HepG2 (cell line): Measurements from ENCODE around the gene GDA. TPM values are rescaled to one million over a fixed set of nuclear protein-coding genes. Genes with fewer than 3 reads are reported as not detected.

Experiments used
- AHR ChIP-seq: IDR thresholded peaks from 2 replicates; pipeline ENCODE4 v1.6.1; 2018; ENCODE audit warnings: missing genetic modification reagents, missing compliant biosample characterization
- BRCA1 ChIP-seq: sonication (generic); formaldehyde crosslinking; IDR thresholded peaks from 2 replicates; pipeline ENCODE4 v1.4.0; 2020; ENCODE audit warnings: missing genetic modification reagents
- CBX2 ChIP-seq, 2 experiments: fragments of 200-600 bp in 1 of 2; sonication (generic); formaldehyde crosslinking in 1 of 2; IDR thresholded peaks; 2 replicates each; pipeline versions ENCODE4 v1.7.0 to v1.8.1; 2018 to 2022; ENCODE audit warnings: low read depth in 2 of 2, low read length in 1 of 2, mild to moderate bottlenecking in 1 of 2, missing genetic modification reagents in 1 of 2
- DNMT1 ChIP-seq: sonication (generic); formaldehyde crosslinking; IDR thresholded peaks from 2 replicates; pipeline ENCODE4 v1.5.1; 2020; ENCODE audit warnings: mild to moderate bottlenecking, missing genetic modification reagents
- HNF1B ChIP-seq: sonication (generic); formaldehyde crosslinking; IDR thresholded peaks from 2 replicates; pipeline ENCODE4 v1.5.1; 2020; ENCODE audit warnings: mild to moderate bottlenecking, moderate library complexity, missing genetic modification reagents
- KDM5B ChIP-seq: sonication (generic); formaldehyde crosslinking; IDR thresholded peaks from 2 replicates; pipeline ENCODE4 v1.4.0; 2020; ENCODE audit warnings: missing genetic modification reagents, mild to moderate bottlenecking, borderline replicate concordance
- KLF15 ChIP-seq: sonication (generic); formaldehyde crosslinking; IDR thresholded peaks from 2 replicates; pipeline ENCODE4 v1.8.1; 2023; ENCODE audit warnings: borderline replicate concordance, mild to moderate bottlenecking, inconsistent platforms, missing genetic modification reagents, mixed read lengths
- MAFF ChIP-seq: IDR thresholded peaks from 2 replicates; pipeline ENCODE4 v1.6.1; 2011; ENCODE audit warnings: low read depth, low read length, improper control_type of control experiment
- MZF1 ChIP-seq: sonication (generic); formaldehyde crosslinking; IDR thresholded peaks from 2 replicates; pipeline ENCODE4 v1.8.1; 2023; ENCODE audit warnings: mild to moderate bottlenecking, missing genetic modification reagents, borderline replicate concordance
- REL ChIP-seq: sonication (generic); formaldehyde crosslinking; conservative IDR thresholded peaks from 2 replicates; pipeline ENCODE4 v1.8.0; 2022; ENCODE audit warnings: mild to moderate bottlenecking, missing genetic modification reagents, moderate library complexity
- REPIN1 ChIP-seq: sonication (generic); formaldehyde crosslinking; IDR thresholded peaks from 2 replicates; pipeline ENCODE4 v1.8.0; 2022; ENCODE audit warnings: missing genetic modification reagents, low read depth, mild to moderate bottlenecking, borderline replicate concordance
- SP140L ChIP-seq: sonication (generic); formaldehyde crosslinking; IDR thresholded peaks from 2 replicates; pipeline ENCODE4 v1.4.0; 2020; ENCODE audit warnings: missing genetic modification reagents, borderline replicate concordance
- TBL1XR1 ChIP-seq: fragments of 150-350 bp; IDR thresholded peaks from 2 replicates; pipeline ENCODE4 v1.6.1; 2014; ENCODE audit warnings: borderline replicate concordance, low read length; ENCODE audit not compliant: partially characterized antibody
- ZC3H13 ChIP-seq: sonication (generic); formaldehyde crosslinking; IDR thresholded peaks from 2 replicates; pipeline ENCODE4 v1.8.1; 2023; ENCODE audit warnings: mild to moderate bottlenecking, missing genetic modification reagents, moderate library complexity
- ZKSCAN1 ChIP-seq: fragments of 150-350 bp; IDR thresholded peaks from 2 replicates; pipeline ENCODE4 v1.6.1; 2014; ENCODE audit warnings: low read length
- ZNF160 ChIP-seq: sonication (generic); formaldehyde crosslinking; IDR thresholded peaks from 2 replicates; pipeline ENCODE4 v1.8.0; 2022; ENCODE audit warnings: mild to moderate bottlenecking, inconsistent platforms, missing genetic modification reagents
- ZNF264 ChIP-seq: sonication (generic); formaldehyde crosslinking; IDR thresholded peaks from 2 replicates; pipeline ENCODE4 v1.4.0; 2020; ENCODE audit warnings: missing genetic modification reagents
- ZNF350 ChIP-seq: sonication (generic); formaldehyde crosslinking; IDR thresholded peaks from 2 replicates; pipeline ENCODE4 v1.4.0; 2020; ENCODE audit warnings: mild to moderate bottlenecking, low read depth, missing genetic modification reagents, borderline replicate concordance
- ZNF414 ChIP-seq: sonication (generic); formaldehyde crosslinking; IDR thresholded peaks from 2 replicates; pipeline ENCODE4 v1.5.0; 2020; ENCODE audit warnings: missing genetic modification reagents
- ZNF598 ChIP-seq: sonication (generic); formaldehyde crosslinking; IDR thresholded peaks from 2 replicates; pipeline ENCODE4 v1.5.1; 2020; ENCODE audit warnings: mild to moderate bottlenecking, missing genetic modification reagents, borderline replicate concordance
- ZNF678 ChIP-seq: sonication (generic); formaldehyde crosslinking; IDR thresholded peaks from 2 replicates; pipeline ENCODE4 v1.4.0; 2020; ENCODE audit warnings: mild to moderate bottlenecking, missing genetic modification reagents
- ZNF746 ChIP-seq: sonication (generic); formaldehyde crosslinking; IDR thresholded peaks from 2 replicates; pipeline ENCODE4 v1.8.0; 2022; ENCODE audit warnings: mild to moderate bottlenecking, missing genetic modification reagents
- ZNF777 ChIP-seq: sonication (generic); formaldehyde crosslinking; IDR thresholded peaks from 2 replicates; pipeline ENCODE4 v1.4.0; 2020; ENCODE audit warnings: missing genetic modification reagents
- ZNF83 ChIP-seq: sonication (generic); formaldehyde crosslinking; IDR thresholded peaks from 2 replicates; pipeline ENCODE4 v1.4.0; 2020; ENCODE audit warnings: missing genetic modification reagents, mild to moderate bottlenecking, borderline replicate concordance
- polyA plus RNA-seq, 8 experiments: library from polyadenylated mRNA; depleted of rRNA in 3 of 8; stranded (reverse) in 7 of 8; unstranded in 1 of 8; fragments of >200 nt; fragmentation: Illumina TruSeq in 4 of 8; extraction: Trizol in 4 of 8; gene quantifications; 2 replicates each; pipeline versions ENCODE4 v1.2.1 to v1.2.3, GENCODE V29; 2011 to 2016; ENCODE audit warnings: low read depth in 4 of 8, missing spikeins in 1 of 8, mixed read lengths in 1 of 8; ENCODE audit not compliant: insufficient read depth in 1 of 8
- total RNA-seq, 5 experiments: library from RNA; depleted of rRNA; stranded (reverse); fragments of >200 nt; fragmentation: Illumina TruSeq; extraction: Trizol; gene quantifications; 2 replicates each; pipeline ENCODE4 v1.2.3, GENCODE V29; 2016; ENCODE audit warnings: low read depth in 1 of 5

Gene GDA
- total and polyA plus RNA-seq, 2 of the 13 experiments (the other 11 are each of a cell fraction or from before 2014, with no cell fraction given), result 0.15 to 0.99 TPM

- TF ChIP-seq HNF1B (CRISPR knock-in tag) (peak; percentile 74), ZKSCAN1 (no peak), SP140L (CRISPR knock-in tag) (no peak), ZNF678 (CRISPR knock-in tag) (no peak), KLF15 (CRISPR knock-in tag) (no peak; the same call in 1 of the 2 replicates), ZNF350 (CRISPR knock-in tag) (peak; percentile 71), MAFF (no peak), ZC3H13 (CRISPR knock-in tag) (peak; percentile 78), ZNF160 (CRISPR knock-in tag) (no peak), ZNF777 (CRISPR knock-in tag) (peak; percentile 91), BRCA1 (CRISPR knock-in tag) (peak; percentile 70; the same call in 1 of the 2 replicates), TBL1XR1 (no peak), KDM5B (peak; percentile 95), ZNF414 (CRISPR knock-in tag) (0 out of 2 replicates have a peak, but pooled peaks have one; percentile 59), ZNF598 (CRISPR knock-in tag) (peak; percentile 76; the same call in 1 of the 2 replicates), REL (CRISPR knock-in tag) (peak; percentile 81; the same call in 1 of the 2 replicates), ZNF264 (0 out of 2 replicates have a peak, but pooled peaks have one; percentile 24), CBX2 (IDR thresholded peaks at IDR 0.05; ENCODE audit: low read depth, low read length) (no peak), CBX2 (CRISPR knock-in tag; IDR thresholded peaks at IDR 0.05; ENCODE audit: low read depth) (peak; percentile 39; the same call in 1 of the 2 replicates), ZNF83 (0 out of 2 replicates have a peak, but pooled peaks have one; percentile 46), AHR (0 out of 2 replicates have a peak, but pooled peaks have one; percentile 42), REPIN1 (0 out of 2 replicates have a peak, but pooled peaks have one; percentile 59), ZNF746 (peak; percentile 57; the same call in 1 of the 2 replicates), MZF1 (CRISPR knock-in tag) (0 out of 2 replicates have a peak, but pooled peaks have one; percentile 59), DNMT1 (CRISPR knock-in tag) (no peak; the same call in 1 of the 2 replicates)
These were observed at the start of gene GDA (continued) for GRCh38 chr9:72149231-72149975.
